Bronchial epithelial cell (primary cell): ENCODE measurements around the gene DUOX1. TPM values are rescaled to one million over a fixed set of nuclear protein-coding genes. Genes with fewer than 3 reads are reported as not detected.

Experiments
- DNase-seq: peaks from one replicate; pipeline ENCODE4 v3.0.0-alpha.2; 2010; ENCODE audit warnings: low read depth
- FAIRE-seq: peaks from 2 replicates; lab custom pipeline; 2011; peaks lifted over from hg19 to GRCh38; lab: Jason Lieb, UNC
- H3K27me3 ChIP-seq: 2 replicates; pipeline ENCODE4 v1.5.1; 2011; ENCODE audit warnings: low read length; ENCODE audit not compliant: control insufficient read depth, insufficient read depth
- H3K36me3 ChIP-seq: 2 replicates; pipeline ENCODE4 v1.5.1; 2011; ENCODE audit warnings: low read length; ENCODE audit not compliant: control insufficient read depth, insufficient read depth
- H3K4me3 ChIP-seq: 2 replicates; pipeline ENCODE4 v1.5.1; 2011; ENCODE audit warnings: mild to moderate bottlenecking, low read depth, low read length, control low read depth
- CTCF ChIP-seq: IDR thresholded peaks from 2 replicates; pipeline ENCODE4 v1.5.1; 2011; ENCODE audit warnings: mild to moderate bottlenecking, moderate library complexity, low read length, control low read depth, inconsistent platforms; ENCODE audit not compliant: insufficient read depth, severe bottlenecking
- total RNA-seq: library from RNA; depleted of rRNA; stranded (reverse); fragments of >200 nt; gene quantifications from 2 replicates; pipeline ENCODE4 v1.2.1, GENCODE V29; 2014

The DUOX1 gene
- total RNA-seq, 1 donor from 2014 or later: 13.2 TPM

GRCh38 chr15:45138814-45139765, 9.3 kb downstream of the DUOX1 start:
- H3K4me3 ChIP-seq: no peak overlapping the region
- peaks cover 36% of the 10 kb centered on the region for H3K36me3 ChIP-seq
- H3K27me3 ChIP-seq: no peaks in the 10 kb centered on the region
- FAIRE-seq: no peak
- DNase-seq: no peak
- TF ChIP-seq CTCF: no peak

- Histone ChIP-seq H3K36me3 (peaks cover 38% of the 10 kb centered on the region), H3K27me3 (no peaks in the 10 kb centered on the region), H3K4me3 (no peak overlapping the region)
- DNase-seq: no peak
- no peak for TF ChIP-seq CTCF
- no peak for FAIRE-seq
Observed at GRCh38 chr15:45139770-45140169, 10.0 kb downstream of the DUOX1 start.

GRCh38 chr15:45140557-45141250, 10.9 kb downstream of the DUOX1 start:
- TF ChIP-seq CTCF: no peak
- FAIRE-seq (no peak), DNase-seq (no peak)
- Histone ChIP-seq H3K27me3 (no peaks in the 10 kb centered on the region), H3K4me3 (no peak overlapping the region), H3K36me3 (peaks cover 44% of the 10 kb centered on the region)

GRCh38 chr15:45141386-45141785, 11.6 kb downstream of the DUOX1 start:
- H3K27me3 ChIP-seq: no peaks in the 10 kb centered on the region
- TF ChIP-seq CTCF: no peak
- H3K4me3 ChIP-seq: no peak overlapping the region
- FAIRE-seq: no peak
- DNase-seq: no peak
- peaks cover 44% of the 10 kb centered on the region for H3K36me3 ChIP-seq

- DNase-seq (no peak), FAIRE-seq (no peak)
- H3K4me3 ChIP-seq: no peak overlapping the region
- peaks cover 48% of the 10 kb centered on the region for H3K36me3 ChIP-seq
- H3K27me3 ChIP-seq: no peaks in the 10 kb centered on the region
- TF ChIP-seq CTCF: no peak
Observed at GRCh38 chr15:45143056-45143455, 13.3 kb downstream of the DUOX1 start.
